H1 (cell line): ENCODE measurements around the gene RPL23. TPM values are rescaled to one million over a fixed set of nuclear protein-coding genes. Genes with fewer than 3 reads are reported as not detected.

Experiments used
- CTCF ChIA-PET: fragments of 300-600 bp; sonication (Branson Sonifier 250); formaldehyde crosslinking; loops from one replicate; lab custom pipeline; 2021; ENCODE audit not compliant: partially characterized antibody; lab: Charles Lee
- POLR2A ChIA-PET: fragments of 300-600 bp; sonication (Branson Sonifier 250); formaldehyde crosslinking; loops from one replicate; lab custom pipeline; 2021; ENCODE audit warnings: inconsistent platforms; ENCODE audit not compliant: partially characterized antibody; lab: Charles Lee
- DNase-seq, 2 experiments: peaks; one replicate each; pipeline versions ENCODE4 v3.0.0 to v3.0.0-alpha.2; 2010 to 2022; ENCODE audit warnings: low spot score in 2 of 2, low read depth in 1 of 2, mixed read lengths in 1 of 2
- FAIRE-seq: peaks from 2 replicates; lab custom pipeline; 2011; peaks lifted over from hg19 to GRCh38; lab: Jason Lieb, UNC
- H2AFZ ChIP-seq: 2 replicates; pipeline ENCODE4 v1.8.1; 2012; ENCODE audit warnings: low read length, inconsistent platforms
- H2AK5ac ChIP-seq: 2 replicates; pipeline ENCODE4 v1.6.1; 2013; ENCODE audit warnings: low read depth, low read length
- H2BK120ac ChIP-seq: replicated peaks from 2 replicates; pipeline ENCODE3; 2013; ENCODE audit warnings: low read depth, low read length, inconsistent platforms
- H2BK12ac ChIP-seq: 2 replicates; pipeline ENCODE4 v1.6.1; 2013; ENCODE audit warnings: low read depth, low read length
- H2BK15ac ChIP-seq: 2 replicates; pipeline ENCODE4 v1.6.1; 2013; ENCODE audit warnings: low read length
- H2BK20ac ChIP-seq: 2 replicates; pipeline ENCODE4 v1.6.1; 2013; ENCODE audit warnings: low read length
- H2BK5ac ChIP-seq: 2 replicates; pipeline ENCODE4 v1.6.1; 2013; ENCODE audit warnings: low read depth, low read length
- H3K14ac ChIP-seq: 2 replicates; pipeline ENCODE4 v1.6.1; 2013; ENCODE audit warnings: inconsistent platforms; ENCODE audit not compliant: insufficient read length
- H3K18ac ChIP-seq: 2 replicates; pipeline ENCODE4 v1.6.1; 2013; ENCODE audit warnings: low read length; ENCODE audit errors: extremely low read depth
- H3K23ac ChIP-seq: 2 replicates; pipeline ENCODE4 v1.6.1; 2013; ENCODE audit warnings: inconsistent platforms; ENCODE audit not compliant: insufficient read length
- H3K23me2 ChIP-seq: 2 replicates; pipeline ENCODE4 v1.6.1; 2013; ENCODE audit warnings: low read depth, low read length
- H3K27ac ChIP-seq: 2 replicates; pipeline ENCODE4 v1.6.1; 2011; ENCODE audit warnings: low read depth, low read length, inconsistent platforms
- H3K27me3 ChIP-seq, 4 experiments: replicated peaks in 1 of 4; 1 replicate in 1 of 4; 2 replicates in 3 of 4; pipeline versions ENCODE4 v1.6.1 to v1.8.1; 2011 to 2013; ENCODE audit warnings: low read length in 3 of 4, mild to moderate bottlenecking in 3 of 4, inconsistent platforms in 2 of 4, mixed read lengths in 2 of 4, moderate library complexity in 1 of 4; ENCODE audit not compliant: control insufficient read depth in 3 of 4, insufficient read depth in 3 of 4; ENCODE audit errors: extremely low read depth in 1 of 4
- H3K36me3 ChIP-seq, 4 experiments: 2 replicates each; pipeline versions ENCODE4 v1.6.1 to v1.8.1; 2011 to 2013; ENCODE audit warnings: mild to moderate bottlenecking in 4 of 4, low read length in 3 of 4, moderate library complexity in 2 of 4, control low read depth in 1 of 4, inconsistent platforms in 1 of 4; ENCODE audit not compliant: insufficient read depth in 4 of 4, control insufficient read depth in 2 of 4
- H3K4ac ChIP-seq: replicated peaks from 2 replicates; pipeline ENCODE3; 2013; ENCODE audit warnings: low read length, low read depth, mixed read lengths, inconsistent platforms; ENCODE audit not compliant: insufficient read length
- H3K4me1 ChIP-seq, 4 experiments: replicated peaks in 1 of 4; 1 replicate in 1 of 4; 2 replicates in 3 of 4; pipeline versions ENCODE4 v1.6.1 to v1.8.1; 2011 to 2013; ENCODE audit warnings: low read length in 3 of 4, inconsistent platforms in 2 of 4, mixed read lengths in 1 of 4; ENCODE audit not compliant: insufficient read depth in 4 of 4, control insufficient read depth in 3 of 4
- H3K4me2 ChIP-seq, 2 experiments: 2 replicates each; pipeline versions ENCODE4 v1.6.1 to v1.8.1; 2011 to 2013; ENCODE audit warnings: low read depth in 2 of 2, low read length in 2 of 2, control low read depth in 1 of 2, inconsistent platforms in 1 of 2, mild to moderate bottlenecking in 1 of 2; ENCODE audit not compliant: insufficient read depth in 1 of 2
- H3K4me3 ChIP-seq, 4 experiments: fragments of 200-600, 300-600 bp in 1 of 4; sonication (generic), shearing (Covaris generic), sonication (Bioruptor Twin) in 1 of 4; 2 replicates each; pipeline versions ENCODE4 v1.5.1 to v1.8.1; 2011 to 2016; ENCODE audit warnings: low read length in 4 of 4, low read depth in 3 of 4, control low read depth in 2 of 4, inconsistent platforms in 2 of 4, mild to moderate bottlenecking in 2 of 4, mixed read lengths in 1 of 4, moderate library complexity in 1 of 4; ENCODE audit not compliant: insufficient read depth in 2 of 4; ENCODE audit errors: extremely low read depth in 1 of 4
- H3K56ac ChIP-seq: replicated peaks from 2 replicates; pipeline ENCODE3; 2013; ENCODE audit warnings: low read depth, mild to moderate bottlenecking, mixed read lengths, low read length, inconsistent platforms; ENCODE audit not compliant: insufficient read length
- H3K79me1 ChIP-seq: 2 replicates; pipeline ENCODE4 v1.6.1; 2013; ENCODE audit warnings: low read depth, low read length, control low read depth
- H3K79me2 ChIP-seq, 2 experiments: 2 replicates each; pipeline versions ENCODE4 v1.6.1 to v1.8.1; 2012 to 2013; ENCODE audit warnings: low read length in 2 of 2, mild to moderate bottlenecking in 2 of 2, inconsistent platforms in 1 of 2; ENCODE audit not compliant: insufficient read depth in 2 of 2, control insufficient read depth in 1 of 2
- H3K9ac ChIP-seq, 4 experiments: replicated peaks in 1 of 4; 1 replicate in 1 of 4; 2 replicates in 3 of 4; pipeline versions ENCODE4 v1.6.1 to v1.8.1; 2011 to 2013; ENCODE audit warnings: low read depth in 3 of 4, low read length in 3 of 4, control low read depth in 2 of 4, mild to moderate bottlenecking in 2 of 4, moderate library complexity in 2 of 4, inconsistent platforms in 1 of 4; ENCODE audit errors: extremely low read depth in 1 of 4
- H3K9me3 ChIP-seq, 2 experiments: 2 replicates each; pipeline versions ENCODE4 v1.6.1 to v1.8.1; 2012 to 2013; ENCODE audit warnings: mild to moderate bottlenecking in 2 of 2, moderate library complexity in 2 of 2, control low read depth in 1 of 2, inconsistent platforms in 1 of 2, low read depth in 1 of 2, low read length in 1 of 2, mixed read lengths in 1 of 2; ENCODE audit not compliant: insufficient read depth in 2 of 2
- H4K20me1 ChIP-seq, 2 experiments: replicated peaks in 1 of 2; 2 replicates each; pipeline versions ENCODE3 to v1.8.1; 2011 to 2013; ENCODE audit warnings: inconsistent platforms in 2 of 2, low read length in 2 of 2, mild to moderate bottlenecking in 1 of 2; ENCODE audit not compliant: insufficient read depth in 2 of 2, control insufficient read depth in 1 of 2
- H4K5ac ChIP-seq: 2 replicates; pipeline ENCODE4 v1.6.1; 2013; ENCODE audit warnings: low read length, low read depth, mixed read lengths, inconsistent platforms; ENCODE audit not compliant: insufficient read length
- H4K8ac ChIP-seq: 2 replicates; pipeline ENCODE4 v1.8.0; 2013; ENCODE audit warnings: mild to moderate bottlenecking, moderate library complexity, low read length, inconsistent platforms; ENCODE audit not compliant: insufficient read depth; ENCODE audit errors: extremely low read depth
- H4K91ac ChIP-seq: replicated peaks from 2 replicates; pipeline ENCODE3; 2013; ENCODE audit warnings: low read length, mixed read lengths, inconsistent platforms; ENCODE audit not compliant: insufficient read length
- CTCF ChIP-seq, 3 experiments: IDR thresholded peaks; 1 replicate in 2 of 3; 2 replicates in 1 of 3; pipeline versions ENCODE4 v1.5.1 to v1.6.1; 2011; ENCODE audit warnings: low read length in 3 of 3, mild to moderate bottlenecking in 3 of 3, inconsistent platforms in 2 of 3, low read depth in 1 of 3, moderate library complexity in 1 of 3; ENCODE audit not compliant: insufficient read depth in 1 of 3; ENCODE audit errors: control extremely low read depth in 1 of 3
- EZH2 ChIP-seq: fragments of 200-600 bp; sonication (generic); IDR thresholded peaks from 2 replicates; pipeline ENCODE4 v1.7.1; 2012; ENCODE audit warnings: low read depth, mild to moderate bottlenecking, moderate library complexity, low read length, inconsistent platforms; ENCODE audit not compliant: severe bottlenecking
- GTF2F1 ChIP-seq: IDR thresholded peaks from 2 replicates; pipeline ENCODE4 v1.6.1; 2012; ENCODE audit warnings: low read depth, low read length, improper control_type of control experiment, borderline replicate concordance
- NRF1 ChIP-seq: IDR thresholded peaks from 2 replicates; pipeline ENCODE4 v1.6.1; 2011; ENCODE audit warnings: mild to moderate bottlenecking, low read depth, low read length, improper control_type of control experiment
- POU5F1 ChIP-seq: IDR thresholded peaks from 2 replicates; pipeline ENCODE4 v1.6.1; 2011; ENCODE audit warnings: low read depth, mild to moderate bottlenecking, low read length, moderate library complexity
- RBBP5 ChIP-seq: IDR thresholded peaks from 2 replicates; pipeline ENCODE4 v1.7.1; 2012; ENCODE audit warnings: low read depth, mild to moderate bottlenecking, inconsistent platforms, low read length, moderate library complexity, borderline replicate concordance
- RFX5 ChIP-seq: IDR thresholded peaks from 2 replicates; pipeline ENCODE4 v1.6.1; 2011; ENCODE audit warnings: low read depth, low read length, improper control_type of control experiment, borderline replicate concordance
- SAP30 ChIP-seq: fragments of 300-600 bp; sonication (generic); IDR thresholded peaks from 2 replicates; pipeline ENCODE4 v1.7.1; 2012; ENCODE audit warnings: low read length, moderate library complexity, mild to moderate bottlenecking, inconsistent platforms; ENCODE audit not compliant: insufficient read depth, insufficient replicate concordance
- WGBS, 2 experiments: shearing (Covaris generic) in 1 of 2; methylation state at CpG; one replicate each; pipeline versions ENCODE4 v1.1.6 to v1.1.7; 2013 to 2015; ENCODE audit warnings: low lambda C conversion rate in 2 of 2, mixed read lengths in 2 of 2, inconsistent platforms in 1 of 2, low coverage in 1 of 2, missing lambda C conversion rate in 1 of 2; ENCODE audit not compliant: insufficient replicate concordance in 2 of 2, insufficient coverage in 1 of 2, insufficient read length in 1 of 2; ENCODE audit errors: extremely low coverage in 1 of 2, missing lambda C conversion rate in 1 of 2; 5-methylcytosine and 5-hydroxymethylcytosine counted together
- polyA plus RNA-seq, 7 experiments: library from polyadenylated mRNA; depleted of rRNA in 3 of 7; stranded (reverse) in 5 of 7; unstranded in 2 of 7; fragments of >200 nt in 5 of 7; fragments of 200-250 nt in 2 of 7; gene quantifications; 1 replicate in 5 of 7; 2 replicates in 1 of 7; 4 replicates in 1 of 7; pipeline versions ENCODE4 v1.2.1 to v1.2.3, GENCODE V29; 2011 to 2013; ENCODE audit warnings: missing spikeins in 2 of 7, mixed read lengths in 2 of 7
- total RNA-seq: library from RNA; stranded (reverse); fragmentation: NEBNext Ultra II Directional; extraction: Animal tissue kit (Norgen Biotek cat#: 25700); gene quantifications from 2 replicates; pipeline ENCODE4 v1.2.1, GENCODE V29; 2021

Gene RPL23
- total and polyA plus RNA-seq, 2 of the 8 experiments (the other 6 are each of a cell fraction or from before 2014, with no cell fraction given), result 2,148 to 2,502 TPM

GRCh38 chr17:38882870-38883269, 29.3 kb upstream of the RPL23 start:
- Histone ChIP-seq H3K14ac (no peak overlapping the region), H3K36me3 (peaks cover 0 to 4% (median 1%) of the 10 kb centered on the region in 4 experiments; a peak in 4 of 8 replicates), H3K23me2 (peaks cover 2% of the 10 kb centered on the region; the same call in 1 of the 2 replicates), H4K5ac (no peak overlapping the region), H3K79me1 (peaks cover 23% of the 10 kb centered on the region), H2AK5ac (no peak overlapping the region; the same call in 1 of the 2 replicates), H3K9me3 (no peaks in the 10 kb centered on the region), H3K4me3 (no peak overlapping the region), H2BK120ac (no peak overlapping the region), H2BK12ac (0 out of 2 replicates have a peak overlapping the region, but pooled peaks have one; percentile 77), H3K4ac (no peak overlapping the region), H4K8ac (no peak overlapping the region), H2BK5ac (peak overlapping the region; percentile 84; the same call in 1 of the 2 replicates), H4K91ac (no peak overlapping the region), H3K27me3 (no peaks in the 10 kb centered on the region), H3K9ac (no peak overlapping the region; a peak in 2 of 7 replicates), H3K56ac (no peak overlapping the region), H3K23ac (no peak overlapping the region), H2BK20ac (peak overlapping the region; percentile 35; the same call in 1 of the 2 replicates), H4K20me1 (peaks cover 8 to 9% of the 10 kb centered on the region in 2 experiments), H3K18ac (peak overlapping the region; percentile 15; the same call in 1 of the 2 replicates), H3K79me2 (peaks cover 6 to 78% of the 10 kb centered on the region in 2 experiments; a peak in 3 of 4 replicates), H3K27ac (no peak overlapping the region; the same call in 1 of the 2 replicates), H3K4me1 (peaks cover 26 to 49% (median 39%) of the 10 kb centered on the region in 4 experiments), H2BK15ac (peak overlapping the region; percentile 36; the same call in 1 of the 2 replicates), H3K4me2 (peak overlapping the region in 1 of 2 experiments; percentile 28; a peak in 1 of 4 replicates), H2AFZ (no peak overlapping the region)
- FAIRE-seq, result no peak
- ChIA-PET CTCF (interaction anchor here (1.0 to 4.4 kb wide), 3 partner anchors 14 to 41 kb away, joined by 3 to 26 read pairs (median 10); partner anchors contain the start of gene LASP1NB), POLR2A (interaction anchor here (1.4 to 24.3 kb wide), 5 partner anchors 12 to 43 kb away, joined by 4 to 468 read pairs (median 6); partner anchors contain the start of genes LASP1, LASP1NB and RPL23)
- WGBS, 2 experiments, result 96% methylated on average over 2 of the region's 2 CpGs; no CpG with 5 or more reads in 1 of the 2 experiments
- no peak for DNase-seq
- TF ChIP-seq NRF1 (no peak), POU5F1 (no peak), RFX5 (no peak), CTCF (IDR thresholded peaks at IDR 0.05; ENCODE audit: control extremely low read depth in 1 of 3, insufficient read depth in 1 of 3, low read depth in 1 of 3, low read length in 3 of 3) (no peak), RBBP5 (no peak), EZH2 (no peak), SAP30 (no peak), GTF2F1 (no peak)
